H1 (cell line): Measurements from ENCODE around the gene CARM1. TPM values are rescaled to one million over a fixed set of nuclear protein-coding genes. Genes with fewer than 3 reads are reported as not detected.

Source experiments
- CTCF ChIA-PET: fragments of 300-600 bp; sonication (Branson Sonifier 250); formaldehyde crosslinking; loops from one replicate; lab custom pipeline; 2021; ENCODE audit not compliant: partially characterized antibody; lab: Charles Lee
- POLR2A ChIA-PET: fragments of 300-600 bp; sonication (Branson Sonifier 250); formaldehyde crosslinking; loops from one replicate; lab custom pipeline; 2021; ENCODE audit warnings: inconsistent platforms; ENCODE audit not compliant: partially characterized antibody; lab: Charles Lee
- DNase-seq, 2 experiments: peaks; one replicate each; pipeline versions ENCODE4 v3.0.0 to v3.0.0-alpha.2; 2010 to 2022; ENCODE audit warnings: low spot score in 2 of 2, low read depth in 1 of 2, mixed read lengths in 1 of 2
- FAIRE-seq: peaks from 2 replicates; lab custom pipeline; 2011; peaks lifted over from hg19 to GRCh38; lab: Jason Lieb, UNC
- H2AFZ ChIP-seq: 2 replicates; pipeline ENCODE4 v1.8.1; 2012; ENCODE audit warnings: low read length, inconsistent platforms
- H2AK5ac ChIP-seq: 2 replicates; pipeline ENCODE4 v1.6.1; 2013; ENCODE audit warnings: low read depth, low read length
- H2BK120ac ChIP-seq: replicated peaks from 2 replicates; pipeline ENCODE3; 2013; ENCODE audit warnings: low read depth, low read length, inconsistent platforms
- H2BK12ac ChIP-seq: 2 replicates; pipeline ENCODE4 v1.6.1; 2013; ENCODE audit warnings: low read depth, low read length
- H2BK15ac ChIP-seq: 2 replicates; pipeline ENCODE4 v1.6.1; 2013; ENCODE audit warnings: low read length
- H2BK20ac ChIP-seq: 2 replicates; pipeline ENCODE4 v1.6.1; 2013; ENCODE audit warnings: low read length
- H2BK5ac ChIP-seq: 2 replicates; pipeline ENCODE4 v1.6.1; 2013; ENCODE audit warnings: low read depth, low read length
- H3K14ac ChIP-seq: 2 replicates; pipeline ENCODE4 v1.6.1; 2013; ENCODE audit warnings: inconsistent platforms; ENCODE audit not compliant: insufficient read length
- H3K18ac ChIP-seq: 2 replicates; pipeline ENCODE4 v1.6.1; 2013; ENCODE audit warnings: low read length; ENCODE audit errors: extremely low read depth
- H3K23ac ChIP-seq: 2 replicates; pipeline ENCODE4 v1.6.1; 2013; ENCODE audit warnings: inconsistent platforms; ENCODE audit not compliant: insufficient read length
- H3K23me2 ChIP-seq: 2 replicates; pipeline ENCODE4 v1.6.1; 2013; ENCODE audit warnings: low read depth, low read length
- H3K27ac ChIP-seq: 2 replicates; pipeline ENCODE4 v1.6.1; 2011; ENCODE audit warnings: low read depth, low read length, inconsistent platforms
- H3K27me3 ChIP-seq, 4 experiments: replicated peaks in 1 of 4; 1 replicate in 1 of 4; 2 replicates in 3 of 4; pipeline versions ENCODE4 v1.6.1 to v1.8.1; 2011 to 2013; ENCODE audit warnings: low read length in 3 of 4, mild to moderate bottlenecking in 3 of 4, inconsistent platforms in 2 of 4, mixed read lengths in 2 of 4, moderate library complexity in 1 of 4; ENCODE audit not compliant: control insufficient read depth in 3 of 4, insufficient read depth in 3 of 4; ENCODE audit errors: extremely low read depth in 1 of 4
- H3K36me3 ChIP-seq, 4 experiments: 2 replicates each; pipeline versions ENCODE4 v1.6.1 to v1.8.1; 2011 to 2013; ENCODE audit warnings: mild to moderate bottlenecking in 4 of 4, low read length in 3 of 4, moderate library complexity in 2 of 4, control low read depth in 1 of 4, inconsistent platforms in 1 of 4; ENCODE audit not compliant: insufficient read depth in 4 of 4, control insufficient read depth in 2 of 4
- H3K4ac ChIP-seq: replicated peaks from 2 replicates; pipeline ENCODE3; 2013; ENCODE audit warnings: low read length, low read depth, mixed read lengths, inconsistent platforms; ENCODE audit not compliant: insufficient read length
- H3K4me1 ChIP-seq, 4 experiments: replicated peaks in 1 of 4; 1 replicate in 1 of 4; 2 replicates in 3 of 4; pipeline versions ENCODE4 v1.6.1 to v1.8.1; 2011 to 2013; ENCODE audit warnings: low read length in 3 of 4, inconsistent platforms in 2 of 4, mixed read lengths in 1 of 4; ENCODE audit not compliant: insufficient read depth in 4 of 4, control insufficient read depth in 3 of 4
- H3K4me2 ChIP-seq, 2 experiments: 2 replicates each; pipeline versions ENCODE4 v1.6.1 to v1.8.1; 2011 to 2013; ENCODE audit warnings: low read depth in 2 of 2, low read length in 2 of 2, control low read depth in 1 of 2, inconsistent platforms in 1 of 2, mild to moderate bottlenecking in 1 of 2; ENCODE audit not compliant: insufficient read depth in 1 of 2
- H3K4me3 ChIP-seq, 4 experiments: fragments of 200-600, 300-600 bp in 1 of 4; sonication (generic), shearing (Covaris generic), sonication (Bioruptor Twin) in 1 of 4; 2 replicates each; pipeline versions ENCODE4 v1.5.1 to v1.8.1; 2011 to 2016; ENCODE audit warnings: low read length in 4 of 4, low read depth in 3 of 4, control low read depth in 2 of 4, inconsistent platforms in 2 of 4, mild to moderate bottlenecking in 2 of 4, mixed read lengths in 1 of 4, moderate library complexity in 1 of 4; ENCODE audit not compliant: insufficient read depth in 2 of 4; ENCODE audit errors: extremely low read depth in 1 of 4
- H3K56ac ChIP-seq: replicated peaks from 2 replicates; pipeline ENCODE3; 2013; ENCODE audit warnings: low read depth, mild to moderate bottlenecking, mixed read lengths, low read length, inconsistent platforms; ENCODE audit not compliant: insufficient read length
- H3K79me1 ChIP-seq: 2 replicates; pipeline ENCODE4 v1.6.1; 2013; ENCODE audit warnings: low read depth, low read length, control low read depth
- H3K79me2 ChIP-seq, 2 experiments: 2 replicates each; pipeline versions ENCODE4 v1.6.1 to v1.8.1; 2012 to 2013; ENCODE audit warnings: low read length in 2 of 2, mild to moderate bottlenecking in 2 of 2, inconsistent platforms in 1 of 2; ENCODE audit not compliant: insufficient read depth in 2 of 2, control insufficient read depth in 1 of 2
- H3K9ac ChIP-seq, 4 experiments: replicated peaks in 1 of 4; 1 replicate in 1 of 4; 2 replicates in 3 of 4; pipeline versions ENCODE4 v1.6.1 to v1.8.1; 2011 to 2013; ENCODE audit warnings: low read depth in 3 of 4, low read length in 3 of 4, control low read depth in 2 of 4, mild to moderate bottlenecking in 2 of 4, moderate library complexity in 2 of 4, inconsistent platforms in 1 of 4; ENCODE audit errors: extremely low read depth in 1 of 4
- H3K9me3 ChIP-seq, 2 experiments: 2 replicates each; pipeline versions ENCODE4 v1.6.1 to v1.8.1; 2012 to 2013; ENCODE audit warnings: mild to moderate bottlenecking in 2 of 2, moderate library complexity in 2 of 2, control low read depth in 1 of 2, inconsistent platforms in 1 of 2, low read depth in 1 of 2, low read length in 1 of 2, mixed read lengths in 1 of 2; ENCODE audit not compliant: insufficient read depth in 2 of 2
- H4K20me1 ChIP-seq, 2 experiments: replicated peaks in 1 of 2; 2 replicates each; pipeline versions ENCODE3 to v1.8.1; 2011 to 2013; ENCODE audit warnings: inconsistent platforms in 2 of 2, low read length in 2 of 2, mild to moderate bottlenecking in 1 of 2; ENCODE audit not compliant: insufficient read depth in 2 of 2, control insufficient read depth in 1 of 2
- H4K5ac ChIP-seq: 2 replicates; pipeline ENCODE4 v1.6.1; 2013; ENCODE audit warnings: low read length, low read depth, mixed read lengths, inconsistent platforms; ENCODE audit not compliant: insufficient read length
- H4K8ac ChIP-seq: 2 replicates; pipeline ENCODE4 v1.8.0; 2013; ENCODE audit warnings: mild to moderate bottlenecking, moderate library complexity, low read length, inconsistent platforms; ENCODE audit not compliant: insufficient read depth; ENCODE audit errors: extremely low read depth
- H4K91ac ChIP-seq: replicated peaks from 2 replicates; pipeline ENCODE3; 2013; ENCODE audit warnings: low read length, mixed read lengths, inconsistent platforms; ENCODE audit not compliant: insufficient read length
- RNF2 ChIP-seq: fragments of 200-900, 300-1000 bp; sonication (generic); IDR thresholded peaks from 2 replicates; pipeline ENCODE4 v1.7.1; 2016; ENCODE audit warnings: borderline replicate concordance, low read depth, mild to moderate bottlenecking, antibody characterized with exemption, low read length; ENCODE audit not compliant: poor library complexity, severe bottlenecking; ENCODE audit errors: missing control alignments
- SP2 ChIP-seq: IDR thresholded peaks from 2 replicates; pipeline ENCODE4 v1.6.1; 2012; ENCODE audit warnings: mild to moderate bottlenecking, low read length, inconsistent platforms
- WGBS, 2 experiments: shearing (Covaris generic) in 1 of 2; methylation state at CpG; one replicate each; pipeline versions ENCODE4 v1.1.6 to v1.1.7; 2013 to 2015; ENCODE audit warnings: low lambda C conversion rate in 2 of 2, mixed read lengths in 2 of 2, inconsistent platforms in 1 of 2, low coverage in 1 of 2, missing lambda C conversion rate in 1 of 2; ENCODE audit not compliant: insufficient replicate concordance in 2 of 2, insufficient coverage in 1 of 2, insufficient read length in 1 of 2; ENCODE audit errors: extremely low coverage in 1 of 2, missing lambda C conversion rate in 1 of 2; 5-methylcytosine and 5-hydroxymethylcytosine counted together
- polyA plus RNA-seq, 7 experiments: library from polyadenylated mRNA; depleted of rRNA in 3 of 7; stranded (reverse) in 5 of 7; unstranded in 2 of 7; fragments of >200 nt in 5 of 7; fragments of 200-250 nt in 2 of 7; gene quantifications; 1 replicate in 5 of 7; 2 replicates in 1 of 7; 4 replicates in 1 of 7; pipeline versions ENCODE4 v1.2.1 to v1.2.3, GENCODE V29; 2011 to 2013; ENCODE audit warnings: missing spikeins in 2 of 7, mixed read lengths in 2 of 7
- total RNA-seq: library from RNA; stranded (reverse); fragmentation: NEBNext Ultra II Directional; extraction: Animal tissue kit (Norgen Biotek cat#: 25700); gene quantifications from 2 replicates; pipeline ENCODE4 v1.2.1, GENCODE V29; 2021

The CARM1 gene
- total and polyA plus RNA-seq, 2 of the 8 experiments (the other 6 are each of a cell fraction or from before 2014, with no cell fraction given), result 134 to 164 TPM

DNA sequence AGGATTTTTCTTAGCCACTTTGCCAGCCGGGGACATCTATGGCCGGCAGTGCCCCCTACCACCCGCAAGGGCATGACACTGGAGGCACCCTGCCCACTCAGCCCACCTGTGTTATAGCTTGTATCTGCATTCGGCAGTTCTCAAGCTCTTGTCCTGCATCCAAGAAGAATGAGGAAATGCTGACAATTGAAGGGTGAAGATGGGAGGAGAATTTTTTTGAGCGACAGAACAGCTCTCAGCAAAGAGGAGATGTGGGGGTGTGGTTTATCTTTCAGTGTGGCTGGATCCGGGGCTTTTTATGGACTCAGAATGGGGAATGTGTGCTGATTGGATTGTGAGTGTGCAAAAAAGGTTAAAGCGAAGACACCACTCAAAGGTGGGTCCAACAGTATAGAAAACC is 28.6 kb upstream of the CARM1 start:
- H3K27me3 ChIP-seq, result no peaks in the 10 kb centered on the region
- H3K4me2 ChIP-seq, result no peak overlapping the region
- H2BK120ac ChIP-seq, result no peak overlapping the region
- H2BK15ac ChIP-seq, result no peak overlapping the region
- no peak for FAIRE-seq
- 74% methylated on average over 7 of the region's 7 CpGs; no CpG with 5 or more reads in 1 of the 2 experiments for WGBS, 2 experiments
- no peak overlapping the region for H3K18ac ChIP-seq
- no peak overlapping the region for H4K8ac ChIP-seq
- H2BK12ac ChIP-seq, result no peak overlapping the region
- H3K79me1 ChIP-seq, result no peaks in the 10 kb centered on the region
- H3K56ac ChIP-seq, result no peak overlapping the region
- H4K91ac ChIP-seq, result no peak overlapping the region
- ChIA-PET POLR2A (interaction anchor here (0.6 to 0.7 kb wide), 2 partner anchors 39 to 340 kb away, joined by 3 read pairs; no protein-coding TSS in a partner anchor), CTCF (interaction anchor here (0.7 to 21.2 kb wide), 6 partner anchors 12 to 285 kb away, joined by 3 to 249 read pairs (median 4); no protein-coding TSS in a partner anchor)
- no peak overlapping the region for H3K14ac ChIP-seq
- H2AFZ ChIP-seq, result no peak overlapping the region
- no peak overlapping the region for H4K5ac ChIP-seq
- no peak for DNase-seq
- no peaks in the 10 kb centered on the region for H3K23me2 ChIP-seq
- no peaks in the 10 kb centered on the region for H4K20me1 ChIP-seq
- H3K4ac ChIP-seq, result no peak overlapping the region
- no peak overlapping the region for H3K4me3 ChIP-seq
- H3K4me1 ChIP-seq, result peaks cover 0 to 3% (median 0%) of the 10 kb centered on the region in 4 experiments; a peak in 2 of 7 replicates
- H2AK5ac ChIP-seq, result no peak overlapping the region
- H2BK20ac ChIP-seq, result no peak overlapping the region
- H3K36me3 ChIP-seq, result no peaks in the 10 kb centered on the region
- H2BK5ac ChIP-seq, result no peak overlapping the region
- no peak overlapping the region for H3K9ac ChIP-seq
- no peak overlapping the region for H3K23ac ChIP-seq
- no peaks in the 10 kb centered on the region for H3K9me3 ChIP-seq
- H3K79me2 ChIP-seq, result no peaks in the 10 kb centered on the region
- H3K27ac ChIP-seq, result no peak overlapping the region
- TF ChIP-seq RNF2 (no peak), SP2 (no peak)
